Ovary (tissue), 3 donors: ENCODE results near the gene OR51A4.

Source experiments
- EP300 ChIP-seq: sonication (generic); formaldehyde crosslinking; IDR thresholded peaks from one replicate; pipeline ENCODE4 v1.6.1; 2017; ENCODE audit warnings: antibody characterized with exemption
- POLR2A ChIP-seq: fragments of 450-650 bp; IDR thresholded peaks from one replicate; pipeline ENCODE4 v1.6.1; 2017; ENCODE audit warnings: antibody characterized with exemption, mild to moderate bottlenecking, moderate library complexity
- TF ChIP-seq, protein P1 (sequence below), 3 donors: fragments of 450-650 bp in 2 of 3; fragments of 200-600 bp in 1 of 3; IDR thresholded peaks; one replicate each; pipeline versions ENCODE4 v1.5.1 to v1.8.0; 2016 to 2022; ENCODE audit warnings: antibody characterized with exemption in 3 of 3, mild to moderate bottlenecking in 1 of 3
- donor health status: DM: no; HTN: no; CAD: no.

DNA sequence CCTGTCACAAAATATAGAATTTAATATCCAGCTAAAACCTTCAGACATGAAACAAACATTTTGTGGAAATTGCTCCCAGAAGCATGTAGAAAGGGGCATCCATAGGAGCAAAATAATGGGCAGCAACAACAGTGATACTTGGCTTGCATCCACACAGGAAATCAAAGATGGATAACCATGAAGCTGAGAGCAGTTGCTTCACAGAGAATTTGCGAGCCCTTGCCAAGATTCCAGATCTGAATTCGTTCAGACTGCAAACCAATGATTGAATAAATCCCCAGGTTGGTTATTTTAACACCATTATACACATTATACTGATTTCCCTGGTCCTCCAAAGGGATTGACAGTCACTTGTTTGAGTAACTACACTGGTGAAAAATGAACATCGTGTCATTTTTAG, 31.6 kb upstream of the OR51A4 start:
- TF ChIP-seq, protein P1, sequence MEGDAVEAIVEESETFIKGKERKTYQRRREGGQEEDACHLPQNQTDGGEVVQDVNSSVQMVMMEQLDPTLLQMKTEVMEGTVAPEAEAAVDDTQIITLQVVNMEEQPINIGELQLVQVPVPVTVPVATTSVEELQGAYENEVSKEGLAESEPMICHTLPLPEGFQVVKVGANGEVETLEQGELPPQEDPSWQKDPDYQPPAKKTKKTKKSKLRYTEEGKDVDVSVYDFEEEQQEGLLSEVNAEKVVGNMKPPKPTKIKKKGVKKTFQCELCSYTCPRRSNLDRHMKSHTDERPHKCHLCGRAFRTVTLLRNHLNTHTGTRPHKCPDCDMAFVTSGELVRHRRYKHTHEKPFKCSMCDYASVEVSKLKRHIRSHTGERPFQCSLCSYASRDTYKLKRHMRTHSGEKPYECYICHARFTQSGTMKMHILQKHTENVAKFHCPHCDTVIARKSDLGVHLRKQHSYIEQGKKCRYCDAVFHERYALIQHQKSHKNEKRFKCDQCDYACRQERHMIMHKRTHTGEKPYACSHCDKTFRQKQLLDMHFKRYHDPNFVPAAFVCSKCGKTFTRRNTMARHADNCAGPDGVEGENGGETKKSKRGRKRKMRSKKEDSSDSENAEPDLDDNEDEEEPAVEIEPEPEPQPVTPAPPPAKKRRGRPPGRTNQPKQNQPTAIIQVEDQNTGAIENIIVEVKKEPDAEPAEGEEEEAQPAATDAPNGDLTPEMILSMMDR (IDR thresholded peaks at IDR 0.05): no peak
- no peak for TF ChIP-seq POLR2A
- no peak for TF ChIP-seq EP300
